ENCODE results near the gene FZD4. TPM values are rescaled to one million over a fixed set of nuclear protein-coding genes. Genes with fewer than 3 reads are reported as not detected.

Gene FZD4
- total RNA-seq, 2 experiments from 2014 or later, result 0.14 to 0.21 TPM

DNA sequence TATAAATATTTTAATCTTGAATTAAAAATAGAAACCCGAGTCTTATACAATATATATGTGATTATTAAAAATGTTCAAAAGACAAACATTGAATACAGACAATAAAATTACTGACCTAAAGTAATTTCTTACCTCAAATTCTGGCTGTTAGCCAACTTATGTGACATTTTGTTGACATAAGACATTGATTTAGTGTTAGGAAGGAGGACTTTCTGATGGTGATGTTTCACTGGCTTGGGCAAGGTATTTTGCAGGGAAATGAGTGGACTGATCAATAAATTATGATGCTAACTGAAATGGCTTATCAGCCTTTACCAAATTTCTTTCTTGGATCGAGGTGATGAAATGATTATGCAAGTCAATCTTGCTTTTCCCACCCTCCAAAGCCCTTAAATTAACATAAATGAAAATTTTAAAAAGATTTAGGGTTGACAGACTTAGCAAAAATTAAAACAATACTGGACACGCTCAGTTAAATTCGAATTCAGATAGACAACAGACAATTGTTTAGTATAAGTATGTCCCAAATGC lies 33.2 kb upstream of the FZD4 start:
- no peak overlapping the region for H3K27ac Mint-ChIP-seq
- no peaks in the 10 kb centered on the region for H3K36me3 Mint-ChIP-seq (ENCODE audit: low read depth)
- H3K4me3 Mint-ChIP-seq, result no peak overlapping the region
- ChIA-PET CTCF (no interaction called here), POLR2A (no interaction called here)
- H3K27me3 Mint-ChIP-seq, result peaks cover 2% of the 10 kb centered on the region
- H3K9me3 Mint-ChIP-seq (ENCODE audit: low read depth), result no peaks in the 10 kb centered on the region
- no peaks in the 10 kb centered on the region for H3K4me1 Mint-ChIP-seq
- ATAC-seq (no peak), DNase-seq (no peak)
- intact Hi-C loops (cut with DNase I, micrococcal nuclease), result no loop called here

- CTCF ChIA-PET, result no interaction called here
Observed at GRCh38 chr11:86987679-86988078, 32.5 kb upstream of the FZD4 start.

GRCh38 chr11:86984701-86985100 lies 29.5 kb upstream of the FZD4 start:
- intact Hi-C loops (cut with DNase I, micrococcal nuclease), result no loop called here
- no peaks in the 10 kb centered on the region for H3K4me1 Mint-ChIP-seq
- no peak for ATAC-seq
- POLR2A ChIA-PET, result no interaction called here
- H3K27me3 Mint-ChIP-seq, result peaks cover 2% of the 10 kb centered on the region
- no peak overlapping the region for H3K27ac Mint-ChIP-seq
- DNase-seq, result no peak
- H3K4me3 Mint-ChIP-seq, result no peak overlapping the region
- CTCF ChIA-PET, result interaction anchor here (1.0 kb wide), 1 partner anchor 301 kb away, joined by 3 read pairs; no protein-coding TSS in a partner anchor
- H3K9me3 Mint-ChIP-seq (ENCODE audit: low read depth), result no peaks in the 10 kb centered on the region
- no peaks in the 10 kb centered on the region for H3K36me3 Mint-ChIP-seq (ENCODE audit: low read depth)

More at GRCh38 chr11:86987679-86988078, 32.5 kb upstream of the FZD4 start:
- DNase-seq (no peak), ATAC-seq (no peak)
- no peaks in the 10 kb centered on the region for H3K4me1 Mint-ChIP-seq
- H3K9me3 Mint-ChIP-seq (ENCODE audit: low read depth), result no peaks in the 10 kb centered on the region
- POLR2A ChIA-PET, result interaction anchor here (0.5 kb wide), 1 partner anchor 411 kb away, joined by 4 read pairs; no protein-coding TSS in a partner anchor
- H3K27ac Mint-ChIP-seq, result no peak overlapping the region
- H3K36me3 Mint-ChIP-seq (ENCODE audit: low read depth), result no peaks in the 10 kb centered on the region
- H3K27me3 Mint-ChIP-seq, result peaks cover 2% of the 10 kb centered on the region
- intact Hi-C loops (cut with DNase I, micrococcal nuclease), result no loop called here
- H3K4me3 Mint-ChIP-seq, result no peak overlapping the region

- ATAC-seq (no peak), DNase-seq (no peak)
- no peak overlapping the region for H3K27ac Mint-ChIP-seq
- no peaks in the 10 kb centered on the region for H3K9me3 Mint-ChIP-seq (ENCODE audit: low read depth)
- no peaks in the 10 kb centered on the region for H3K36me3 Mint-ChIP-seq (ENCODE audit: low read depth)
- H3K4me1 Mint-ChIP-seq, result no peaks in the 10 kb centered on the region
- H3K27me3 Mint-ChIP-seq, result peaks cover 2% of the 10 kb centered on the region
- CTCF ChIA-PET, result interaction anchor here (0.7 to 1.6 kb wide), 7 partner anchors 10 to 318 kb away, joined by 3 to 5 read pairs (median 3); no protein-coding TSS in a partner anchor
- intact Hi-C loops (cut with DNase I, micrococcal nuclease), result no loop called here
- H3K4me3 Mint-ChIP-seq, result no peak overlapping the region
- POLR2A ChIA-PET, result no interaction called here
Observed at GRCh38 chr11:86983021-86983488, 27.9 kb upstream of the FZD4 start.

DNA sequence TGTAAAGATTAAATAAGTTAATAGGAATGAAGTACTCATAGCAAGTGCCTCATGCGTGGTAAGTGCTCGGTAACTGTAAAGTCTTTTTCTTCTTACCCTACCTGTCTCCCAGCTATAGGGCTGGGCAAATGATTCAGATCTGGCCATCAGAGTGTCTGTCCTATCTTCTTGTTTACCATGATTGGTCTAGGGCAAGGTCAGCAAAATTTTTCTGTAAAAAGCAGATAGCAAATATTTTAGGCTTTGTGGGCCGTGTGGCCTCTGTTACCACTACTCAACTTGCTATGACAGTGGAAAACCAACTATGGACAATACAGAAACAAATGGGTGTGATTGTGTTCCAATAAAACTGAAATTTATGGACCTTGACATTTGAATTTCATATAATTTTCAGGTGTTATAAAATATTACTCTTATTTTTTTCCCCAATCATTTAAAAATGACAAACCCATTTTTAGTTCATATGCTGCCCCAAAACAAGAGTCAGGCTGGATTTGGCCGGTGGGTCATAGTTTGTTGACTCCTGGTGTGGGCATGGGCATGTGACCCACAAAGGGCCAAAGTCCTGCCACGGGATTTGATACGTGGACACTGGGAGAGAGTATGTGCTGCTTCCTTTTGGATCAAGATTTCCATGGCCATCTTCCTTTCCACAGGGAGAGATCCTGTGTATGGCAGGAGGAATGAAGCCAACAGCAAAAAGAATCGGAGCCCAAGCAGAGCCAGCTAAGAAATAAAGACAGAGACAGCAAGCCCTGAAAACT lies 26.8 kb upstream of the FZD4 start:
- Mint-ChIP-seq H3K27ac (no peak overlapping the region), H3K36me3 (ENCODE audit: low read depth) (no peaks in the 10 kb centered on the region), H3K4me1 (no peaks in the 10 kb centered on the region), H3K4me3 (no peak overlapping the region), H3K9me3 (ENCODE audit: low read depth) (no peaks in the 10 kb centered on the region), H3K27me3 (peaks cover 2% of the 10 kb centered on the region)
- CTCF ChIA-PET, result interaction anchor here (0.8 to 1.4 kb wide), 4 partner anchors 9 to 307 kb away, joined by 3 to 4 read pairs (median 3); no protein-coding TSS in a partner anchor
- POLR2A ChIA-PET, result no interaction called here
- ATAC-seq (no peak), DNase-seq (no peak)
- intact Hi-C loops (cut with DNase I, micrococcal nuclease), result no loop called here

DNA sequence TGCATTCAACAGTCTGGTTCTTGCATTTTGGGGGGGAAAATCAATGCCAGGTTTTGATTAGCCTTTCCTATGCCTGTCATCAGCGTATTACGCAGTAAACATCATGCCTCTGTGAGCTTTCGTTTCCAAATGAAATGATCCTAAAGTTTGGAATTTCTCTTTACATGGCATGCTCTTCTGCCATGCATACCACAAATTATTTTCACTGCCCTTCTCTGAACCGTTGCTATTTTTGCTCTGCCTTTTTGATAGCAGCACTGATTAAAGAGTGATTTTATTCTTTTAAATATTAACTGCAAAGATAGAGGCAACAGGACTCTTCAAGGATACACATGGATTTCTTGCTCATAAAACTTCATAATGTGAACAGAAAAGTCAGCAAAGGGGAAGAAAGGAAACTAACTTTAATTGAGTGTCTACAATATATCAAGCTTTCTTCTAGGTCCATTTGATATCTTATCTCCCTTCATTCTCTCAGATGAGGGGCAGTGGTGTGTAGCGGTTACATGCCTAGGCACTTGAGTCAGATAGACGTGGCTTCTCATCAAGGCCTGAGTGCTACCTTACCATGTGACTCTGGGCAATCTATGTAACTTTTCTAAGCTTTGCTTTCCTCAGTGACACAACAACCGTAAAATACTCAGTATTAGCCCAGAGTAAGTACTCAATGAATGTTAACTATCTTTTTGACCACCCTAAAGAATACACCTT lies 25.0 kb upstream of the FZD4 start:
- H3K4me1 Mint-ChIP-seq, result no peaks in the 10 kb centered on the region
- no peak for DNase-seq
- POLR2A ChIA-PET, result no interaction called here
- no peaks in the 10 kb centered on the region for H3K9me3 Mint-ChIP-seq (ENCODE audit: low read depth)
- peaks cover 2% of the 10 kb centered on the region for H3K27me3 Mint-ChIP-seq
- H3K36me3 Mint-ChIP-seq (ENCODE audit: low read depth), result no peaks in the 10 kb centered on the region
- CTCF ChIA-PET, result no interaction called here
- H3K27ac Mint-ChIP-seq, result no peak overlapping the region
- ATAC-seq, result no peak
- intact Hi-C loops (cut with DNase I, micrococcal nuclease), result no loop called here
- H3K4me3 Mint-ChIP-seq, result no peak overlapping the region

- POLR2A ChIA-PET, result no interaction called here
- Mint-ChIP-seq H3K4me1 (no peaks in the 10 kb centered on the region), H3K27ac (no peak overlapping the region), H3K27me3 (peaks cover 2% of the 10 kb centered on the region), H3K9me3 (ENCODE audit: low read depth) (no peaks in the 10 kb centered on the region), H3K36me3 (ENCODE audit: low read depth) (no peaks in the 10 kb centered on the region), H3K4me3 (no peak overlapping the region)
- intact Hi-C loops (cut with DNase I, micrococcal nuclease), result loop anchor here (1.0 to 5.0 kb wide), 2 partner anchors 311 to 443 kb away; no protein-coding TSS in a partner anchor
- CTCF ChIA-PET, result interaction anchor here (0.7 kb wide), 2 partner anchors 78 to 409 kb away, joined by 3 read pairs; no protein-coding TSS in a partner anchor
- ATAC-seq (peak; percentile 77), DNase-seq (no peak)
Observed at GRCh38 chr11:86978756-86979608, 23.8 kb upstream of the FZD4 start.

DNA sequence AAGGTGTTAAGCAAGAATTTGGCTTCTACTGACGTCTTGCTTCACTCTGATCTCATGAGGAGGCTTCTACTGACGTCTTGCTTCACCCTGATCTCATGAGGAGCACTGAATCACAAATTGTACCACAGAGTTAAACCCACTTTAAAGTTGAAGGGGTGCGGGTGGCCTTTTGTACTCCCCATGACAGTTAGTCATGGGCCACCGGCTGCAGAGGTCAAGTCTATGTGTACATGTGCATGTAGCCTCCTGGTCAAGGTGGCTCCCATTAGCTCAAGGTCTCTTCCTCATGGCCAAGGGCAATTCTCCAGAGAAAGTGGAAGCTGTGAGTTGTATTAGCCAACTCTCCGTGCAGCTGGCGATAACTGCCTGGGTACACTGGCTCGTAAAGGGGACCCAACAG lies 23.1 kb upstream of the FZD4 start:
- POLR2A ChIA-PET, result no interaction called here
- Mint-ChIP-seq H3K4me1 (no peaks in the 10 kb centered on the region), H3K27me3 (peaks cover 2% of the 10 kb centered on the region), H3K27ac (no peak overlapping the region), H3K4me3 (no peak overlapping the region), H3K9me3 (ENCODE audit: low read depth) (peaks cover 2% of the 10 kb centered on the region), H3K36me3 (ENCODE audit: low read depth) (no peaks in the 10 kb centered on the region)
- ATAC-seq, result no peak
- CTCF ChIA-PET, result interaction anchor here (0.6 to 0.7 kb wide), 2 partner anchors 15 to 409 kb away, joined by 3 read pairs; no protein-coding TSS in a partner anchor
- DNase-seq, result no peak
- intact Hi-C loops (cut with DNase I, micrococcal nuclease), result loop anchor here in 1 of 2 experiments (1.0 to 5.0 kb wide), 2 partner anchors 312 to 444 kb away; no protein-coding TSS in a partner anchor

- no peaks in the 10 kb centered on the region for H3K36me3 Mint-ChIP-seq (ENCODE audit: low read depth)
- no peak overlapping the region for H3K4me3 Mint-ChIP-seq
- ChIA-PET CTCF (interaction anchor here (0.6 kb wide), 1 partner anchor 14 kb away, joined by 3 read pairs; no protein-coding TSS in a partner anchor), POLR2A (no interaction called here)
- H3K27ac Mint-ChIP-seq, result no peak overlapping the region
- H3K9me3 Mint-ChIP-seq (ENCODE audit: low read depth), result peaks cover 9% of the 10 kb centered on the region
- peaks cover 4% of the 10 kb centered on the region for H3K27me3 Mint-ChIP-seq
- H3K4me1 Mint-ChIP-seq, result no peaks in the 10 kb centered on the region
- intact Hi-C loops (cut with DNase I, micrococcal nuclease), result loop anchor here in 1 of 2 experiments (1.0 to 5.0 kb wide), 2 partner anchors 313 to 445 kb away; no protein-coding TSS in a partner anchor
- no peak for DNase-seq
- ATAC-seq, result no peak
Observed at GRCh38 chr11:86977441-86978050, 22.4 kb upstream of the FZD4 start.

DNA sequence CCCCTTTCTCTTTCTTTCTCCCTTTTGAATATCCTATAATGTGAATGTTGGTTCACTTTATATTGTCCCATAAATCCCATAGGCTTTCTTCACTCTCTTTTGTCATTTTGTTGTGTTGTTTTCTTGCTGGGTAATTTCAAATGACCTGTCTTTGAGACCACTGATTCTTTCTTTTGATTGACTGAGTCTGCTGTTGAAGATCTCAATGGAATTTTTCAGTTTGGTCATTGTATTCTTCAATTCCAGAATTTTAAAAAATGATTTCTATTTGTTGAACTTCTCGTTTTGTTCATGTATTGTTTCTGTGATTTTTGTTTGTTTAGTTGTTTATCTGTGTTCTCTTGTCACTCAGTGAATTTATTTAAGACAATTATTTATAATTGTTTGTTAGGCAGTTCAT lies 17.5 kb upstream of the FZD4 start:
- H3K27me3 Mint-ChIP-seq, result peaks cover 4% of the 10 kb centered on the region
- H3K4me3 Mint-ChIP-seq, result no peak overlapping the region
- H3K9me3 Mint-ChIP-seq (ENCODE audit: low read depth), result peaks cover 11% of the 10 kb centered on the region
- no peak for ATAC-seq
- ChIA-PET POLR2A (no interaction called here), CTCF (interaction anchor here (1.4 to 1.7 kb wide), 2 partner anchors 10 to 13 kb away, joined by 3 to 4 read pairs; no protein-coding TSS in a partner anchor)
- H3K4me1 Mint-ChIP-seq, result no peaks in the 10 kb centered on the region
- intact Hi-C loops (cut with DNase I, micrococcal nuclease), result no loop called here
- DNase-seq, result no peak
- H3K36me3 Mint-ChIP-seq (ENCODE audit: low read depth), result no peaks in the 10 kb centered on the region
- H3K27ac Mint-ChIP-seq, result no peak overlapping the region
